ENCODE data around the gene PRR33.

- TF ChIP-seq POLR2A (IDR thresholded peaks at IDR 0.05): no peak
- TF ChIP-seq, protein P1, sequence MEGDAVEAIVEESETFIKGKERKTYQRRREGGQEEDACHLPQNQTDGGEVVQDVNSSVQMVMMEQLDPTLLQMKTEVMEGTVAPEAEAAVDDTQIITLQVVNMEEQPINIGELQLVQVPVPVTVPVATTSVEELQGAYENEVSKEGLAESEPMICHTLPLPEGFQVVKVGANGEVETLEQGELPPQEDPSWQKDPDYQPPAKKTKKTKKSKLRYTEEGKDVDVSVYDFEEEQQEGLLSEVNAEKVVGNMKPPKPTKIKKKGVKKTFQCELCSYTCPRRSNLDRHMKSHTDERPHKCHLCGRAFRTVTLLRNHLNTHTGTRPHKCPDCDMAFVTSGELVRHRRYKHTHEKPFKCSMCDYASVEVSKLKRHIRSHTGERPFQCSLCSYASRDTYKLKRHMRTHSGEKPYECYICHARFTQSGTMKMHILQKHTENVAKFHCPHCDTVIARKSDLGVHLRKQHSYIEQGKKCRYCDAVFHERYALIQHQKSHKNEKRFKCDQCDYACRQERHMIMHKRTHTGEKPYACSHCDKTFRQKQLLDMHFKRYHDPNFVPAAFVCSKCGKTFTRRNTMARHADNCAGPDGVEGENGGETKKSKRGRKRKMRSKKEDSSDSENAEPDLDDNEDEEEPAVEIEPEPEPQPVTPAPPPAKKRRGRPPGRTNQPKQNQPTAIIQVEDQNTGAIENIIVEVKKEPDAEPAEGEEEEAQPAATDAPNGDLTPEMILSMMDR (IDR thresholded peaks at IDR 0.05): no peak
- TF ChIP-seq POLR2AphosphoS5 (IDR thresholded peaks at IDR 0.05): no peak
Observed at GRCh38 chr11:1870326-1870696, 21.4 kb downstream of the PRR33 start.
